GM18951 (cell line): ENCODE data around the gene DDX17.

ENCODE experiments used
- POLR2A ChIP-seq: IDR thresholded peaks from 4 replicates; pipeline ENCODE4 v1.6.1; 2011; ENCODE audit warnings: mild to moderate bottlenecking; ENCODE audit not compliant: insufficient read length, insufficient read depth; ENCODE audit errors: extremely low read depth
- in situ Hi-C: fragments of 300-500 bp; cut with MboI; formaldehyde crosslinking; loops from one replicate; pipeline ENCODE4 v1.12.0; 2022; ENCODE audit warnings: low sequenced_read_pairs, mixed read lengths, inconsistent platforms; ENCODE audit not compliant: unreplicated experiment

The DDX17 gene

GRCh38 chr22:38467904-38468442, 38.1 kb downstream of the DDX17 start, which contains the start of gene KDELR3:
Gene KDELR3 (plus strand): TSS chr22:38468096. CDS start chr22:38468234, 138 bp downstream.
- in situ Hi-C loops = no loop called here
- TF ChIP-seq POLR2A = no peak

DNA sequence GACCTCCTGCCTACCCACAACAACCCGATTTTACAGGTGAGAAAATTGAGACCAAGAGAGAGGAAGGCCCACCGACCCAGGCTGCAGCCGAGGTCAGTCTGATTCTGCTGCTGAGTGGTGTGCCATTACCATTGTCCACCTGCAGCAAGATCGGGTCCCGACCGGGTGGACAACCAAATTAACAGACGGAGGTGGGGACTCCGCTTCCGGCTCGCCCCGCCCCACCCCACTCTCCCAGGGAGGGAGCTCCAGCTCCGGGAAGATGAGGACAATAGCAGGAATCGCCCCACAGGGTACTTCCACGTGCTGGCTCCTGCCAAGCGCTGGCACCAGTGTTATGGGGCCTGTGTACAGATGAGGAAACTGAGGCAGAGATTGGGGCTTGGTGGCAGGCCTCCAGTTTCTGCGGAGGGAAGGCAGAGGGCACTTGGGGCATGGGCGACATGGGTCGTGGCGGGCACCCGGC, 38.6 kb downstream of the DDX17 start:
- no peak for TF ChIP-seq POLR2A

DNA sequence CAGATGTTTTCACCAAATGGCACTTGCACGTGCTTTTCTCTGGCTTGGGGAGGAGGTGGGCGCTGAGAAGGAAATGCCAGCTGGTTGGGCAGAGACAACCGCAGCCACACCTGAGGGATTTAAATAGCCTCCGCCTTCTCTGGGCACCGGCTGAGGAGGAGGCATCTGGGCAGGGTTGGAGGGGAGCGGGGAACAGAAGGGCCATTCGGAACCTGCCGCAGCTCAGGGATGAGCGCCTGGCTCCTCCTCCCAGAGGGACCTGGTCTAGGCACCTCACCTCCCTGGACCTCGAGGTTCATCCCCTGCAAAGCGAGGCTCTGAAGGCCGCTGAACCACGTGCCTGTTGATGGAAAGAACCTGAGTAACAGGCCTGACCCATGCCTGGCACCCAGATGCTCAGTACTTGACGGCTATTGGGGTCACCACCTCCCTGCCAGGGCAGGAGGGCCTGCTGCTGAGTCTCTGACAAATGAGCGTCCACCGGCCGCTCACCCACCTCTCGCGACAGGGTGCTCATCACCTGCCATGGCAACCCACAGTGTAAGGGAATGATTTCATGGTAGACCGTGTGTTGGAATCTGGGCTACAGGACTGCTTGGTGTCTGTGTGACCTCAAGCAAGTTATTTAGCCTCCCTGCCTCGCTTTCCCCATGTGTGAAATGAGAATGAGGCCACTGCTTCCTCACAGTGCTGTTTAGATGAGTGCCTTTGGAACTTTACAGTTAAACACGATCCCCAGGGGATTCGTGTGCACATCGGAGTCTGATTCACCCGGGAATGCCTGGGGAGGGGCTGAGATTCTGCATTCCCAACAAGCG, 40.2 kb downstream of the DDX17 start:
- in situ Hi-C loops = no loop called here
- no peak for TF ChIP-seq POLR2A

More for the DNA sequence above, 38.6 kb downstream of the DDX17 start:
- in situ Hi-C loops = no loop called here

DNA sequence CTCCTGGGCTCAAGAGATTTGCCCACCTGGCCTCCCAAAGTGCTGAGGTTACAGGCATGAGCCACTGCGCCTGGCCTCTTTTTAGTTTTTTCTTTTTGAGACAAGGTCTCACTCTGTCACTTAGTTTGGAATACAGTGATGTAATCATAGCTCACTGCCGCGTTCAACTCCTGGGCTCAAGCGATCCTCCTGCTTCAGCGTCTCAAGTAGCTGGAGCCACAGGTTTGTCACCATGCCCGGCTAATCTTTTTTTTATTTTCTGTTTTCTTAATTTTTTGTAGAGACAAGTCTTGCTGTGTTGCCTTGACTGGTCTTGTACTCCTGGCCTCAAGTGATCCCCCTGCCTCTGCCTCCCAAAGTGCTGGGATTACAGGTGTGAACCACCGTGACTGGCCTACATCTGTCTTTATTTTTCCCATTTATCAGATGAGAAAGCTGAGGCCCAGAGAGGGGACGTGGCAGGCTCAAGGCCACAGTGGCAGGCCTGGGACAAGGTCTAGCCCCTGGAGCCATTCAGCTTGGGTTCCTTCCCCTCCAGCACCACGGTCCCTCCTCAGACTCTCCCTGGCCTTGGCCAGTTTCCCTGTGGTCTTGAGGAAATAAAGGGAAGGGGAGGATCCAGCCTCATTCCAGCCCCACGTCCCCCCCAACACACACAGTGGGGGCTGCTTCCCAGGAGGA, 41.0 kb downstream of the DDX17 start:
- in situ Hi-C loops = no loop called here
- TF ChIP-seq POLR2A = no peak

DNA sequence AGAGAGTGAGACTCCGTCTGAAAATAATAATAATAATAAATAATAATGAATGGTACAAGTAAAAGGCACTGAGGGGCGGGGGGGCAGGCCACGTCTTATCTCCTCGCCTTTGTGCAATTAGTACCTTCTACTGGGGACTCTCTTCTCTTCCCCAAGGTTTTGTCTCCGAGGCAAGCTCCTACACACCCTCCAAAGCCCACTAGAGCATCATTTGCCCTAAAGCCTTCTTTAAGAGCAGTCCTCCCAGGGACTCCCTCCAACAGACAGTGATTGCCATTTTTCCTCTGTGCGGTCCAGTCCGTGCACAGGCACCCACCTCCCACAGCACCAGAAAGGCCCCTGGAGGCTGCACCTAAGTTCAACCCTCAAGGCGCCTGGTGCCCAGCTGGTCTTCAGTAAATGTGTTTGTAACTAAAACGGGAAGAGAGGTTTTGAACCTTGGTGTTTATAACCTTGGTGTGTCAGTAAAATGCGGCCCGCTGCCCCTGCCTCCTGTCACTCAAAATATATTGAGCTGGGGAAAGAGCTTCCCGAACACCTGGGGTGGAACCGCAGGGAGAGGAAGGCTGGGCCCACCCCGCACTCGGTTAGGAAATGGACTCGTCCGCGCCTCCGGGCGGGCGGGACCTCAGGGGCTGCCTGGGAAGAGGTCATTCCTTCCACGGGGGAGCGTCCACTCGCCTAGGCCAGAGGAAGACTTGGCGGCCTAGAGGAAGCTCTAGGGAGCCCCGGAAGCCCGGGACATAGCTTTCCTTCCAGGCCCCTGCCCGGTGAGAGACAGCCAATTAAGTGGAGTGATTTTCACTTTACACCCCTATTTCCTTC, 42.9 kb downstream of the DDX17 start:
- no peak for TF ChIP-seq POLR2A
- in situ Hi-C loops = no loop called here

GRCh38 chr22:38461414-38462081, 44.6 kb downstream of the DDX17 start:
- TF ChIP-seq POLR2A = no peak
- in situ Hi-C loops = no loop called here

DNA sequence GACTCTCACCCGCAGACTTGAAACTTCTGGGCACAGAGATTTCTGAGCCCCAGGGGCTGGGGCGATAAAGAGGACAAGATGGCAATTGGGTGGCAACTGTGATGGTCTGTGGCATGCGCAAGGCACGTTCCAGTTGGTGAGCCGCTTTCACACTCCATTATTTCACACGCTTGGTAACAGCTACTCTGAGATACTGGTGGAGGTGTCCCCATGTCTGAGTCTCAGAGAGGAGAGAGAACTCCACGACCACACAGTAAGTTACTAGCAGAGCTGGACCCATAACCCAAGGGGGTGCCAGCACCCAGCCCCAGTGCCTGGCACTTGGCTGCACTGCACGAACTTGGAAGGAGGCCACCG, 45.1 kb downstream of the DDX17 start:
- no peak for TF ChIP-seq POLR2A
- in situ Hi-C loops = no loop called here

GRCh38 chr22:38460426-38460840, 45.7 kb downstream of the DDX17 start:
- TF ChIP-seq POLR2A = no peak
- in situ Hi-C loops = no loop called here

GRCh38 chr22:38456841-38457699, 49.0 kb downstream of the DDX17 start:
- in situ Hi-C loops = no loop called here
- no peak for TF ChIP-seq POLR2A

- TF ChIP-seq POLR2A = no peak
- in situ Hi-C loops = no loop called here
These were observed 49.8 kb downstream of the DDX17 start for GRCh38 chr22:38456272-38456835.

DNA sequence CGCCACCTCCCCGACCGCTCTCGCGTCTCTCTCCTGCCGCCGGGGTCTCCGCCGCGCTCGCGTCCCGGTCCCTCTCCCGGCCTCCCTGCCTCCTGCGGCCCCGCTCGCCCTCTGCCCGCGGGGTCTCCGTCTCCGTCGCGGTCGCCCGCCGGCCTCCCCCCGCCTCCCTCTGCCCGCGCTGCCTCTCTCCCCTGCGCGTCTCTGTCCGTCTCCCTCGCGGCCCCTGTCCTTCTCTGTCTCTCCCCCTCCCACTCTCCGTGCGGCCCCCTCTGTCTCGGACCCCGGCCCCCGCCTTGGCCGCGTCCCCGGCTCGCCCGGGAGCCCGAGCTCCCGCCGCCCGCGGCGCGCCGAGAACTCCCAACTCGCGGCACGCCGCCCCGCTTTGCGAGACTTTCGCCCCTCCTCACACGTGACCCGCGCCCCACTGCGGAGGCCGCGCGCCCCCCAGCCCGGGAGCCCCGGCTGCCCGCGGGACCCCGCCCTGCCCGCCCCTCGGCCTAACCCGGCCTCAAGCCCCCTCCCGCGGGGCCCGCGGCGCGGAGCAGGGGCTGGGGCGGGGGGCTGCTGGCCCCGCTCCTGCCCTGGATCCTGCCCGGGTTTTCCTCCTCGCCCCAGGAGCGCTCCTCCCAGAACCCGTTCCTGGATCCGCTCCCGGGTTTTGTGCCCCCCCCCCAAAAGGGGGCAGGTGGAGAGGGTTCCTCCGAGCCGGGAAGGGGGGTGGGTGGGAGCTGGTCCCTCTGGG, 50.4 kb downstream of the DDX17 start:
- in situ Hi-C loops = no loop called here
- no peak for TF ChIP-seq POLR2A
